NK-92 (cell line): ENCODE data around the gene ADGRD2.
A peak's percentile ranks its signal among the peaks of the same experiment; 100 is the strongest.
"Not testable (repeated sequence)": the region's sequence is repeated elsewhere in the genome, so short reads cannot be mapped to it uniquely, and the experiment has no call there.

Experiments used
- DNase-seq: peaks from one replicate; lab custom pipeline; 2025; ENCODE audit not compliant: unreplicated experiment; lab: John Stamatoyannopoulos, UW

ADGRD2 gene, protein sequence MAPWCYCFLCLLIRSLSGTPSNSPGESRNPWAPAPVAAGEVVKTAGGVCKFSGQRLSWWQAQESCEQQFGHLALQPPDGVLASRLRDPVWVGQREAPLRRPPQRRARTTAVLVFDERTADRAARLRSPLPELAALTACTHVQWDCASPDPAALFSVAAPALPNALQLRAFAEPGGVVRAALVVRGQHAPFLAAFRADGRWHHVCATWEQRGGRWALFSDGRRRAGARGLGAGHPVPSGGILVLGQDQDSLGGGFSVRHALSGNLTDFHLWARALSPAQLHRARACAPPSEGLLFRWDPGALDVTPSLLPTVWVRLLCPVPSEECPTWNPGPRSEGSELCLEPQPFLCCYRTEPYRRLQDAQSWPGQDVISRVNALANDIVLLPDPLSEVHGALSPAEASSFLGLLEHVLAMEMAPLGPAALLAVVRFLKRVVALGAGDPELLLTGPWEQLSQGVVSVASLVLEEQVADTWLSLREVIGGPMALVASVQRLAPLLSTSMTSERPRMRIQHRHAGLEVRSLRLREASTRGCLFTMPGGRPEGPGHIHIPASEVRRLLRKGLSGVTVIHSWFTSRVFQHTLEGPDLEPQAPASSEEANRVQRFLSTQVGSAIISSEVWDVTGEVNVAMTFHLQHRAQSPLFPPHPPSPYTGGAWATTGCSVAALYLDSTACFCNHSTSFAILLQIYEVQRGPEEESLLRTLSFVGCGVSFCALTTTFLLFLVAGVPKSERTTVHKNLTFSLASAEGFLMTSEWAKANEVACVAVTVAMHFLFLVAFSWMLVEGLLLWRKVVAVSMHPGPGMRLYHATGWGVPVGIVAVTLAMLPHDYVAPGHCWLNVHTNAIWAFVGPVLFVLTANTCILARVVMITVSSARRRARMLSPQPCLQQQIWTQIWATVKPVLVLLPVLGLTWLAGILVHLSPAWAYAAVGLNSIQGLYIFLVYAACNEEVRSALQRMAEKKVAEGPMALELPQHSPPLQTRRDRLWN

DNA sequence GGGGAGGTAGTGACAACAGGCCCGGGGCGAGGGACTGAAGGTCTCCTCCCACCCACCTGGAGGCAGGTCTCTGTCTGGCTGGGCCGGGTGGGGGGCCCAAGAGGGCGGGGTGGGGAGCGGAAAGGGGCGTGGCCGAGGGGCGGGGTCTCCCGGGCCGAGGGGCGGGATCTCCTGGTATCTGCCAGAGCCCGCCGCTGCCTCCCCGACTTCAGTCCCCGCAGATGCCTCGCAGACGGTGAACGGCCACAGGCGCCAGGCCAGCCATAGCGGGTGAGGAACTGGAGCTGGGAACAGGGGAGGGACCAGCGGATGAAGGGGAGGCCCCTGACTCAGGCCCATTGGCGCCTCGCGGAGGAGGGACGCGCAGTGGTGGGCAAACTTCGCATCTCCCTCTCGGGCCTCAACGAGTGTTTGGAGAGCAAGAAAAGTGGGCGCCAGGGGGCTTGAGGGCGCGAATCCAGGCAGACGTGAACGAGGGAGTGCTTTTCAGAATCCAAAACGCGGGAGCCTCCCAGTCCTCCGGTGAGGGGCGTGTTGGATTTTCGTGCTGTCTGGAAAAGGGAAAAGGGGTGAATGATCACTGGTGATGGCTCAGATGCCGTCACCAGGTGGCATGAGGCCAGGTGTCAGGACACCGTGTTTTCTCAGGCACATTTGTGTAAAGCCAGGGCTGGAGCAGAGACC, at the start of gene ADGRD2:
ADGRD2 (plus strand) TSS at position 211 of the 684 bp plus-strand sequence. CDS start 1,216 bp downstream, outside the sequence.
- no peak for DNase-seq

DNA sequence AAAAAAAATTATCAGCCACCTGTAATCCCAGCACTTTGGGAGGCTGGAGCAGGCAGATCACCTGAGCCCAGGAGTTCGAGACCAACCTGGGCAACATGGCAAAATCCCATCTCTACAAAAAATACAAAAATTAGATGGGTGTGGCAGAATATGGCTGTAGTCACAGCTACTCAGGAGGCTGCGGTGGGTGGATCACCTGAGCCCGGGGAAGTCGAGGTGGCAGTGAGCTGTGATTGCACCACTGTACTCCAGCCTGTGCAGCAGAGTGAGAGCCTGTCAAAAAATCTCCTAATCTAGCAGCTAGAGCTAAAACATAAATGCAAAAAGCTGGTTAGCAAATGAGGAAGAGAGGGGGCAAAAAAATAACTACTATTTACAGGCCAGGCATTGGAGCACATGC, 47.0 kb upstream of the ADGRD2 start:
- DNase-seq: no peak

DNA sequence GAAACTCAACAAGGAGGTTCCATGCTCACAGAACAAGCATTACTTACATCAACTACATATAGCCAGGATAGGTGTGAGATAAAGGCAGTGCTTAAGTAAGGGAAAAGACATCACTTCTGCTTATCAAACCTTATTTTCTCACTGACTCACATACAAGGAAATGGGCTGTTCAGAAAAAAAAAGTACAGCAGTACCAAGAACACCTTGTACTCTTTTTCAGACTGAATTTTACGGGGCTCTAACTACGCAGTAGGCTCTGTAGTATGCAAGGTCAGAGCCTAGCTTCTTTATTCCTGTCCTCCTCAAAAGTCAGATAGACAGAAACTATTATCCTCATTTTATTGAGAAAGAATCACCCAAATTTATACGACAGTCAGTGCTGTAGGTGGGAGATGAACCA, 40.8 kb upstream of the ADGRD2 start:
- DNase-seq: no peak

DNA sequence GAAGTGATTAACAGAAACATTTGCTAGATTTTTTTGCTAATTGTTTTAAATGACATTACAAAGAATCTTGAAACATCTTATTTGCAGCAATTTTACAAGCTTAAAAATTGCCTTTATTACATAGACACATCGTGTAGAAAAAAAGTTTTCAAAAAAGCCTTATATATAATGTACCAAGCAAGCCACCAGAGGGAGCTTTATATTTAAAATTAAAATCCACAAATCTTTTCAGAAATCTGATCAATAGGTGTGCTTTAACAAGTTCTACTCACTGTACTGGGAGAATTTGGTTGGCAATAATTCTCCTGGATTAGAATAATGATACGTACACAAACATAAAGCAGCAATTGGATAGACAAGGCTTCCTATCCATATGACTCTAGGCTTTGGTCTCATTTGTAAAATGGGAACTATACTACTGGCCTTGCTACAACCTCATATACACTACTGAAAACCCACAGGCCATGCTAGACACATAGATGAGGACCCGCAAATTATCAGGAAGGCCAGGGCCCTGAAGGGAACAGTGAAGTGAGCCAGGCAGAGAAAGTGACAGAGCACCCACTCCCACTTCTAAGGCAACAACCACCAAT, 39.8 kb upstream of the ADGRD2 start:
- no peak for DNase-seq

GRCh38 chr9:124411514-124412227, 38.6 kb upstream of the ADGRD2 start:
- DNase-seq: no peak

DNA sequence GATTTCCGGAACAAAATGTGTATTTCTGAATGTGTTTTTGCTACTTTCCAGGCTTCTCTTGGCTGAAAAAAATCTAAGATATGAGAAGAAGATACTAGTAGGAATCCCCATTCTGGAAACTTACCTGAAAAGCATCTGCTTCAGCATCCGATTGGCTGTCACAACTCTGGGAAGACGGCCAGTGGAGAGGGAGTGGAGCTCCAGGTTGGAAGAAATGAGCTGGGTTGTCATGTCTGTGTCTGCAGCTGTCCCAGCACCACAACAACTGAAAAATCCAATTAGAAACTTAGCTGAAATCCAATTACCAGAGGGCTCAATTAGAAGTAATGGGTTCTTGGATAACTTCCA, 38.0 kb upstream of the ADGRD2 start:
- no peak for DNase-seq

DNA sequence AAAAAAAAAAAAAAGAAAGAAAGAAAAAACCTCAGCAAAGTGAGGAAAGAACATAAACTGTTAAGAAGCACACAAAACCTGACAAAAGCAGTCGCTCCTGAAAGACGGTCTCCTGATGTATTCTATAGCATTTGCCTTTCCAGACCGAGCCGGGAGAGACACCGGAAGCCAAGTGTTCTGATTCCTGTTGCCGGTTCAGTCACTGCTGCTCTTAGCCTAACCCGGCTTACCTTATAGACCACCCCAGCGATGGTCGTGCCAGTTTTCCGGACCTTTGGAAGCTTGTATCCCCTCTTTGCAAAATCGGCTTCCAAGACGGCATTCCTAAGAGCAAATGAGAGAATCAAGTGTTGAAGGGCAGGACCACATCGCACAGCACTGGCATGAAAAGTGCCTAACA, 35.6 kb upstream of the ADGRD2 start:
- no peak for DNase-seq

DNA sequence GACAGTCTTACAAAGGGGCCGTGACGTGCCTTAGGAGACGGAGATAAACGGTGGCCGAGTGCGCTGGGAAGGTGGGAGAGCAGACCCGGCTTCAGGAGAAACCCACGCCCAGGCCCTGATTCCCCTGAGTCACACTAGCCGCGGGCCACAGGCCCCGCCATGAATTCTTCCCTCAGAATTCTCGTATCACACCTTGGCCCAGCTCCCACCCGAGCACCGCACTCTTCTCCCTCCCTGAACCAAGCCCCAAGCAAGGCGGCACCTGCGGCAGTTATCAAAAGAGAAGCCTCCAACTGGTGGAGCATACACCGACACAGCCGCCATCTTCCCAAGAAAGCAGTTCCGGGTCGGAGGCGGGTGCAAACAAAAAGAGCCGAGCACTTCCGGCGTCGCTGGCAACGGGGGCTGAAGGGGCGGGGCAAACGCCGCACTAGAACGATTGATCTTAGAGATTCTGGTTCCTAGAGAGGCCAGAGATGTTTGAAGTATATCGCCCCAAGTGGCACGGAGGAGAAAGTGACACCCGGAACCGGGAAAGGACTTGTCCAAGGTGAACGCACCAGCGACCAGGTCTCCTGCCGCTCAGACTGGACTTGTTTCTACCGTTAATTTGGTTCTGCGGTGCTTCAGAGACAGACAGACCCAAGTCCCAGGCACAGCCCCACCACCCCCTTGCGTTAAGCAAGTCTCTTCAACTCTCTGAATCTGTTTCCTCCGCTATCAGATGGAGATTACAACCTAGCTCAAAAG, 35.0 kb upstream of the ADGRD2 start, which contains the start of gene PSMB7:
PSMB7 (minus strand) TSS at position 341 of the 750 bp plus-strand sequence; CDS start at position 324, 17 bp downstream.
- peak; percentile 83 for DNase-seq

DNA sequence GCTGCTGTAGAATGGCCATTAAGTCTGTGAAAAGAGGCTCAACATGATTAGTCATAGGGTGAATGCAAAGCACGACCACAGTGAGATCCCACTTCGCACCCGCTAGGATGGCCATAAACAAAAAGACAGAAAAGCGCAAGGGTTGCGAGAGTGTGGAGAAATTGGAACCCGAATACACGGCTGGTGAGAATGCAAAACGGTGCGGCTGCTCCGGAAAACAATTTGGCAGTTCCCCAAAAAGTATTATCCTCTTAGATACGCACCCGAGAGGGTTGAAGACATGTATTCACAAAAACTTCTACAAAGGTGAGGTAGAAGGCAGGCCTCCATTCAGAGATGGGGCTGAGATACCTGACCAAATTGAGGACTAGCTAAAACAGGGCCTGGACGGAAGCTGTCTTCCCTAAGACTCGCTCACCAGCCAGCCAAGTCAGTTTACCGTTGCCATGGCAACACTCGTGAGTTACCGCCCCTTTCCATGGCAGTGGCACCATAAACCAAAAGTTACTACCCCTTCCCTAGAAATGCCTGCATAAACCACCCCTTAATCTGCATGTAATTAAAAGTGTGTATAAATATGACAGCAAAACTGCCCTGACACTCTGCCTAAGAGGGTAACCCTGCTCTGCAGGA, 34.3 kb upstream of the ADGRD2 start:
- DNase-seq: no peak

GRCh38 chr9:124419832-124420489, 30.3 kb upstream of the ADGRD2 start:
- no peak for DNase-seq

DNA sequence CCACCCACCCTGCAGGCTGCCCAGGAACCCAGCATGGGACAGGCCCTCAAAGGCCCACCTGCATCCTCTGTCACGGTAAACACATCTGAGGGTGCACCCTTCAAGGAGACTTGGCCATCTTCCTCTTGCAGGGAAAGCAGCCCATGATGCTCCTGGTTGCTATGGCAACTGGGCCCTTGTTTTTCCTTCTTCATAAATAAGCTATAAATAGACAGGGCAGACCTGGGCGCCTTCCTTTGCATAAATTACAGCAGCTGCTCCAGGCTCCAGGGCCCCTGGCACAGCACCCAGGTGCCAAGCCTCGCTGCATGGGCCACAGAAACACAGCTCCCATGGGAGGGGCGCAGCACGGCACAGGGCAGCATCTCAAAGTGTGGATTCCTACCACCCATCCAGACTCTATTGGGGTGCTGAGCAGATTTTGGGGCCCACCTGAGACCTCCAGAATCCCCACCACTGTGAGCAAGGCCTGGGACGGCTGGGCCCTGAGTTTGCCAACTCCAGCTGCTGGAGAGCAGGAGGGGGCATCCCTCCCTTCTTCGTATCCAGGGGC, 29.2 kb upstream of the ADGRD2 start:
- no peak for DNase-seq

- no peak for DNase-seq
These were observed 27.1 kb upstream of the ADGRD2 start for GRCh38 chr9:124423155-124423554.

GRCh38 chr9:124423591-124423990, 26.7 kb upstream of the ADGRD2 start:
- DNase-seq: no peak

- DNase-seq: not testable (repeated sequence)
These were observed 24.5 kb upstream of the ADGRD2 start for GRCh38 chr9:124425733-124426132.

DNA sequence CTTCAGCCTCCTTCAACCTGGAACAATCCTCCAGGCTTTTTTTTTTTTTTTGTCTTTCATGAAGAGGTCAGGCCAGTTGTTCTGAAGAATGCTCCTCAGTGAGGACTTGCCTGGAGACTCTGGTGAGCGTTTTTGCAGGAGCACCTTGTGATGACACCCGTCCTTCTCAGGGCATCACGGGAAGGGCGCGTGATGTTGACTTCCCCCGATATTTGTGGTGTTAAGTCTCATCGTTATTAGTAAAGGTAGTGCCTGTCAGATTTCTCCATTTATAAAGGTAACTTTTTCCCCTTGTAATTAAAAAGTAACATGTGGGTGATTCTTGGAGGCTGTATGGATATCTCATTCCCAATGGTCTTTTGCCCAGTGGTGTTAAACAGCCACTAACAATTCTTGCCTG, 23.9 kb upstream of the ADGRD2 start:
- DNase-seq: no peak

GRCh38 chr9:124427281-124427680, 23.0 kb upstream of the ADGRD2 start:
- no peak for DNase-seq

- DNase-seq: no peak
These were observed 21.3 kb upstream of the ADGRD2 start for GRCh38 chr9:124428751-124429529.

DNA sequence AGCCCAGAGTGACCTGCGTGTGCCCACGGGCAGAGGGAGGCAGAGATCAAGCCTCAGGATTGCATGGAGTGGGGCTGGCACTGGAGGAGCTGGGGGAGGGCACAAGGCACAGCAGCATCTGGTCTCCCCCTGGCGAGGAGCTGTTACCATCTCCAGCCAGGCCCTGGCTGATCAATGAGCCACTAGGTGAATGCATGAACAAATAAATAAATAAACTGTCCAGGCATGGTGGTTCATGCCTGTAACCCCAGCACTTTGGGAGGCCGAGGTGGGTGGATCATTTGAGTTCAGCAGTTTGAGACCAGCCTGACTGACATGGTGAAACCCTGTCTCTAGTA, 20.8 kb upstream of the ADGRD2 start:
- no peak for DNase-seq
